Suppressor macrophage treated with lipopolysaccharide for 1 hour (primary cell): Measurements from ENCODE around the gene XPA.
"Not testable (repeated sequence)": the region's sequence is repeated elsewhere in the genome, so short reads cannot be mapped to it uniquely, and the experiment has no call there.

Source experiments
- DNase-seq, 3 donors: peaks; one replicate each; pipeline ENCODE4 v3.0.0-alpha.2; 2020 to 2022

XPA gene

DNA sequence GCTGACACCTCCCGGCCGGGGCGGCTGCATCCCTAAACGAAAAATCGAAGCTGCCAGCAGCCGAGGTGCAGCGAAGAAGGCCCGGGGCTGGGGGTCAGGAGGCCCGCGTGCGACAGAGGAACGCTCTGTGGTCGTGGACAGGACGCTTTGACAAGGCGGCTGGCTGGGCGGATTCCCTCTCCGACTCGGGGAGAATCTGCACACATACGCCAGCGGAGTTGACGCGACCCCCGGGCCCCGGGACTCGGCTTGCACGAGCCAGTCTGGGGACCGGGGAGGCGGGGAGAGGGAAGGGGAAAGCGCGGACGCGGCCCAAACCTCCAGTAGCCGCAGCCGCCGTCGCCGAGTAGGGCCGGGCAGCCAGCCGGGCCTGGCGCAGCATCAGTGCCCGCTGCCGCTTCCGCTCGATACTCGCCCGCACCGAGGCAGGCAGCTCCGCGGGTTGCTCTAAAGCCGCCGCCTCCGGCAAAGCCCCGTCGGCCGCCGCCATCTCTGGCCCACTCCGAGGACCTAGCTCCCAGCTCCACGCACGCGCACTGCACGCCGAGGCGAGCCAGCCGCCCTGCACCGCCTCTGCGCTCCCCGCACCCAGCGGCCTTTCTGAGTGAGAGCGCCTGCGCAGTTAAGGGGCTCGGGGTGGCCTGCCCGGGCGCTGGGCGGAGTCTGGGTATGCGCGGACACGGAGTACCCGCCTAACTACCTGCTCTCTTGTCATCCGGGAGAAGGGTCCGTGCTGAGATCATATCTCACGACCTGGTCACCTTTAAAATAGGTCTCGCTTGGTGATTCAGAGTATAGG, at the start of gene XPA:
Gene XPA (minus strand): TSS at position 538 of the 799 bp plus-strand sequence. CDS start 48 bp downstream, at position 490.
- peak; percentile 98 to 99 (median 98) for DNase-seq

DNA sequence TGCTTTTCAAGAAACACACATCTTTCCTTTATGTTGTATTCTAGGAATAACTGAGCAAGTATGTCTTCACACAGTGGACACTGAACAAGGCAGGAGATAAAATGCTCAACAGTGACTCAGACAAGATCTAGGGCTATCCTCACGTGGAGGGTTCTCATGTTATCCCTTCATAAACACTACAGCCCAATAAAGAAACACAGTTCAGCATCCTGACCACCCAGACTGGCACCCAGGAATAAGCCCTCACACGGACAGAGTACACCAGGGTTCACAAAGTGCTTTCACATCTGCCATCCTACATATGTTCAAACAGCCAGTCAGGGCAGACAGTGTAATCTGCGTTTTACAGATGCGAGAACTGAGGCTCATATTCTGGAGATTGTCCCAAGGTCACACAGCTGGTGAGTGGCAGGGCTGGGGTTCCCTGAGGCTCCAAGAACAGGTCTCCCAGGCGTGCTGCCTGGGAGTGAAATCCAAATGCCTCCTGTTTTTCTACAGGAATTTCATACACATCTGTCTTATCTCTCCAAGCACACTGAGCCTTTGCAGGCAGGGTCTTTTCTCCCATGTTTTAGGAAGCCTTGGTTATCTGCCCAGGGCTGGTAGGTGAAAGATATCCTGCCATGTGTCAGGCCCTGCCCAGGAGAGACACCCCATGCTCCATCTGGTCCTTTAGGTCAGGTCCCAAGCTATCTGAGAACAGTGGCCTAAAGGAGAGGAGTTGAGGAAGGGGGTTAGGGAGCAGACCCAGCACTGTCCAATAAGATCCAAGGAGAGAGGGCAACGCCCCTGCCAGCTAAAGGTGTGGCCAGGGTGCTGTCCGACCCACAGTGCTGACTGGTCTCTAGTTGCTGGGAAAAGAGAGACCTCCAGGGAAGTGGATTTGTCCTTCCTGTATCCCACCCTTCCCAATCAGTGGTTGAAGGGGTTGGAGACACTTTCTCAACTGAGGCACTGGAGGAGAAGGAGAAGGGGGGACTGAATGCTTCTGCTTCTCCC, 47.9 kb upstream of the XPA start:
- no peak for DNase-seq

DNA sequence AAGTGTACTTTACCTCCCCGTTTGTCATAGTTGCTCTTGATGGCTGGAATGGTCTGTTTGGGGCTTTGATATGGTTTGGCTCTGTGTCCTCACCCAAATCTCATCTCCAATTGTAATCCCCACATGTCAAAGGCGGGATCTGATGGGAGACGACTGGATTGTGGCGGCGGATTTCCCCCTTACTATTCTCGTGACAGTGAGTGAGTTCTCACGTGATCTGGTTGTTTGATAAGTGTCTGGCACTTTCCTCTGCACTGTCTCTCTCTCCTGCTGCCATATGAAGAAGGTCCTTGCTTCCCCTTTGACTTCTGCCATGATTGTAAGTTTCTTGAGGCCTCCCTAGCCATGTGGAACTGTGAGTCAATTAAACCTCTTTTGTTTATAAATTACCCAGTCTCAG, 46.9 kb upstream of the XPA start:
- not testable (repeated sequence) for DNase-seq

DNA sequence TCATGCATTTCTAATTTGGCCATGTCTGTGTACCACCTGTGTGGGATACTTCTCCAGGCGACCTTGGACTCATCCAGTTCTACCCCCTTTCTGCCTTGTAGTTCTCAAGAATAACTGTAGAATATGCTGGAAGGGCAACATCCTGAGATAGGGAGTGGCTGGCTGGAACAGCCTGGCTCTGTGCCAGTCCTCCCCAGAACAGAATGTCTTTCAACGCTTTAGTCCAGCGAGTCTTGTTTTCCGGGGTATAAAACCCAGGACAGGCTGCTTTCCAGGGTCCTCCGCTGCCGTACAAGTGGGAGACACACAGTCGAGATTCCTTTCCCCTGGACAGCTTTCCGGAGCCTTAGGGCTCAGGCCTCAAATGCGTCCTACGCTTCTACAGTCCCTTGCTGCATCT, 45.4 kb upstream of the XPA start:
- no peak for DNase-seq

DNA sequence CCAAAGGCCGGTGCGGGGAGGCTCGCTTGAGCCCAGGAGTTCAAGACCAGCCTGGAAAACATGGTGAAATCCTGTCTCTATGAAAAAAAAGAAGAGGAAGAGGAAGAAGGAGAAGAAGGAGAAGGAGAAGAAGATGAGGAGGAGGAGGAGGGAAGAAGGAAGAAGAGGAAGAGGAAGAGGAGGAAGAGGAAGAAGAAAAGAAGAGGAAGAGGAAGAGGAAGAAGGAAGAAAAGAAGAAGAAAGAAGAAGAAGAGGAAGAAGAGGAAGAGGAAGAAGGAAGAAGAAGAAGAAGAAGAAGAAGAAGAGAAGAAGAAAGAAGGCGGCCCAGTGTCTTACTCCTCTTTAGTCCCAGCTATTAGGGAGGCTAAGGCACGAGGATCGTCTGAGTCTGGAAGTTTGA, 44.8 kb upstream of the XPA start:
- no peak for DNase-seq

DNA sequence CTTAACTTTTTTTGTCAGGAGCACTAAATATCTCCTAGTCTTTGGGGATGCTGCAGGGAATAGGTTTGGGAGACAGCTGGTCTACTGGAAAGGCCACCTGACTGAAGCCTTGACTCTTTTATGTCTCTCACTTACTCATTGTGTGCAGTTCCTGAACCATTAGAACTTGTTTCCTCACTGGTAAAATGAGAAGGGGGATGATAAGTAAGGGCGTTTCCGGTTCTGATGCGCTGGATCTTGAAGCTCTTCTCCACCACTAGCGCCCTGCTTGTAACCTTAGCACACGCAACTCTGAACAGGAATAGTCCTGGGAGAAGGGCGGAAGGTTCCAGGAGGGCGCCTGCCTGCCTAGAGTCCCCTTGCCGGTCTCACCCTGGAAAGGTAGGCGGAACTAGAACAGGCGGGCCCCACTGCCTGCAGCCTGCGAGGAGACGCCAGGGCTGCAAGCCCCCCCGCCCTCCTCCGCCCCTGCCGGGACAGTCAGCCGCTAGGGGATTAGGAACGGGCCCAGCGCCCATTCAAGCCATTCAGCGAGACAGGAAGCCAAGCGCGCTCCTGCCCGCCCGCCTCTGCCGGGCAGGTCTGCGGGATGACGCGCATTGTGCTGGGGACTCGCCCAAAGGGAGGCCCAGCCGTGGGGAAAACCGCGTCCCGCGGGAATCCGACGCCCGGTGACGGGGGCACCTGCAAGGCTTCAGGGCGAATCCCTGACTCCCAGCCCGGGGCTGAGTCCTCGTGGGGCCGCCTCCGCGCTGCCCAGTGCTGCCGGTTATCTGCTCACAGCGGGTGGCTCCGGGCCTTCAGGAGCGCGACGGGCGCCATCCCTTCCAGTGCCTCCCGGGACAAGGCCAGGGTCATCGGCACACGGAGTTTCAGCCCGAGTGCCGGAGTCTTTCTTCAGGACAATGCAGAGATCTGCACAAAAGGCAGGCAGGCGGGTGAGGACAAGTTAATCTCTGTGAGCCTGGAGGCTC, 44.0 kb upstream of the XPA start:
- DNase-seq = peak; percentile 23 to 38 (median 25)

DNA sequence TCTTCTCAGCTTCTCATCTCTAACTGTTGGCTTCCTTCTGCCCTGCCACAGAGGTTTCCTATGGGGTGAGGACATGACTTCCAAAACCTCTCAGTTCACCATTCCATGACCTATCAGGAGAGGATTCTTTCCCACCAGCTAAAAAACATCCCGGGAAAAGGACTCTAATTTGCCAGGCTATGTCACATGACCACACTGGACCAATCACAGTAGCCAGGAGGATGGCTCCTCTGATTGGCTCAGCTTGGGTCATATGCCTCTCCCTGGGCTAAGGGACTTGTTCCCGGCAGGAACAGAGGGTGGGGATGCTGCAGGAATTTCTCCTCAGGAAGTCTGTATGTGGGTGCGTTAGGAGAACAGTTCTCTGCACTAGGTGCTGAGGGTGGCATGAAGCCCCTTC, 40.3 kb upstream of the XPA start:
- DNase-seq = no peak

DNA sequence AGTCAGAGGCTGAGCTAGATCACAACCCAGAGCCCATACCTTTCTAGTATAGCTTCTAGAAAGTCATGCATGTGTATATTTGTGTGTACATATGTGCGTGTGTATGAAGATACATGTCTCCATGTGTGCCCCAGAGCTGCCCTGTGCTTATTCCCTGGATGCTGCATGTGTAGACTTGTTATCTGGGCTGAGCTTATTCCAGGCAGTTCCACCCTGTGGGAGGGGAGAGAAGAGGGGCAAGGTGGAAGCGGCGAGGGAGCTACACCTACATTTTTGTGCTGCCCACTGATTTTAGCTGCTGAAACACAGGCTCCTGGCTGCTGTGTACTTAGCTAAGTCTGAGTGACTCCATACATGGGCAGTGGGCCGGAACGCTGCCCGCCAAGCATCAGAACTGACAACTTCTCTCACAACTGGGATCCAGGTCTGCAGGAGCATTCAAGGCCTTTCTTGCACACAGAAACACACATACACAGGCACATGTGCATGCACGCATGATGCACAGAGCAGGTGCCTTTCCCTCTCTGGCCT, 38.0 kb upstream of the XPA start:
- no peak for DNase-seq

DNA sequence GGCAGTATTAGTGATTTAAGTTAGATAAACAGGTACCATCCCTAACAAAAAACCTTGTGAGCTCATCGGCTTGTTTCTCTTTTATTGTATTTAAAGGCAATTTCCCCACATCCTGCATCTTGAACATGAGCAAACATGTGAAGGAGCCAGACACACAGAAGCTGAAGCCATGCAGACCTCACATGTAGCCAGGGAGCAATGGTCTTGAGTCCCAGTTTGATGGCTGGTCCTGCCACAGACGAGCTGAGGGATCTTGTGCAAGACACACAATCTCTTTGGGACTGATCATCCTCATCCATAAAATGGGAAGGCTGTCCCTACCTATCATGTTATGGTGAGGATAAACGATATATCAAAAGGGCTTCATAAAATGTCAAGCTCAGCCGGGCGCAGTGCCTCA, 29.6 kb upstream of the XPA start:
- DNase-seq = no peak

DNA sequence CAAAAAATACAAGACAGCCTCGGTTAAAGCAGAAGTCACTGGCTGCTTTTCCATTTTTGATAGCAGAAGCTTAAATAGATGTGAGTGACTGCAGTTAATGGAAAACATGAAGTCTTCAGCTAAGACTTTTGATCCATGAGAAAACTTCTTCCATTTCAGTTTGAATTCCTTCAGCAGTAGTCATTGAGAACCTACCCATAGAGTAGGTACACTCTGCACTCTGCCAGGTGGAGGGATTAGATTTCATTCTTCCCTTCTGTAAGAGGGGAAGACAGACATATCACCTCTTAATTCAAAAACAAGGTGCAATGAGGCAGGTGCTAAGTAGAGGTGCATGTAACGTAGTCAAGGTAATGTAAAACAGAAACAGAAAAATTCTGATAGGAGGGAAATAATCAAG, 26.7 kb upstream of the XPA start:
- no peak for DNase-seq

DNA sequence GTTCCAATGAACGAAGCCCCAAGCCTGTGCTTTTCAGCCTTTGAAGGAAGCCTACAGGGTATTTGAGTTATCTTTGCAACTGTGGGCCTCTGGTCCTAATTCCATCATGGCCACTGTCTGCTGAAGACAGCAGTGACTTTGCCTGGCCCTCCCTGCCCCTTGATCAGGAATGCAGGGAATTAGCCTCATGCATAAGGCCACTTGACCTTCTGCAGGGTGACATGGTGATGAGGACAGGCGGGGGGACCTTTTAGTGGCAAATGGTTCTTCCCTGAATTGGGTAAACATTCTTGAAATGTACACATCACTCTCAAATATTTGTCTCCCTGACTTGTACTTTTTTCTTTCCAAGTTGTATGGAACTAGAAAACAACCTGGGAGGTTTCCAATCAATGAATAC, 25.2 kb upstream of the XPA start:
- DNase-seq = no peak

DNA sequence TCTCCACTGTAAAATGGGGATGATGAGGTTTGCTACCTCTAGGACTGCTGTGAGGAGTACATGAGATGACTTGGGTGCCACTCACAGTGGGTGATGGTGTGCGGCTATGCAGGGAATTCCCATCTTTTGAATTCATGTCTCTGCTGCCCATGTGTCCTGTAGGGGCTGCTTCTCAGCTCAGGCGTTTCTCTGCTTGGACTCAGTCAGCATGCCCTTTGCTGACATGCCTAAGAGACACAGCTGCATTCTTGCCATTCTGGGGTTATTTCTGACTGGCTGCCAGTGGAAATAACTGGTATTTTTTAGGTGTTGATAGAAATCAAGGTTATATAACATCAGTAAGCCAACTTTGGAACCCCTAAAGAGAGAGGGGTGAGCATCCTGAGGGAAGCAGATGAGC, 24.3 kb upstream of the XPA start:
- DNase-seq = no peak

DNA sequence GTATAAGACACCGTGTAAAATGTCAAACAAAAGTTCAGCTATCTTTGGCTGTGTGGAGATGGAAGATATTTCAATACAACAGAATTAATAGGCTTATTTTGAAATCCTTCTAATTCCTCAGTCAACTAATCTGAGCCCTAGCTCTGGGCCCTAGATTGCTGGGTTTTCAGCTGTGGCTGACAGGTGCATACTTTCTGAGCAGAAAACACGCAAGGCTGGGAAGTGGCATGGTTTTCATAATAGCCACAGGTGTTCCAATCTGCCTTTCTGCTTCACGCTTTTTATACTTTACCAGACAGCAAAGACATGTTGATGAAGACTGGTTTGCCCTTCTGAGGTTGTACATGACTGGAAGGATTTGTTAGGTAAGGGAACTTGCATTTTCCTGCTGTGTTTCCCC, 20.7 kb upstream of the XPA start:
- no peak for DNase-seq

DNA sequence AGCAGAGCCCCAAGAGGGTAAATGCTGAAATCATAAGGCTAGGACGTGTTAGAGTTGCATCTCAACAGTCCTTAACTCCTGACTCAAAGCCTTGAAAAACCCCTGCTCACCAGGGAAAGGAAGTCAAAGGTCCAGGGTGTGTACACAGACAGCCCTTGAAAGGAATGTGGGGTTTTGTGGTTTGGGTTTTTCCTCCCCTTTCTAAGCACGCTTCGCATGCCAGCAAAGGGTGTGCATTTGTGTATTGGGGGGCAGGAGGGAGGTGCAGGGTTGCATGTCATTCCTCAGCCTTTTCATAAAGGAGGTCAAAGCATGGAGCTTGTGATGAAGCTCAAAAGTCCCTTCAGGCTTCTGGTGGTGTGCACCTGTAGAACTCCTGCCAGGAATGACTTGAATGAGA, 17.3 kb upstream of the XPA start:
- peak; percentile 35 to 47 (median 39) for DNase-seq

DNA sequence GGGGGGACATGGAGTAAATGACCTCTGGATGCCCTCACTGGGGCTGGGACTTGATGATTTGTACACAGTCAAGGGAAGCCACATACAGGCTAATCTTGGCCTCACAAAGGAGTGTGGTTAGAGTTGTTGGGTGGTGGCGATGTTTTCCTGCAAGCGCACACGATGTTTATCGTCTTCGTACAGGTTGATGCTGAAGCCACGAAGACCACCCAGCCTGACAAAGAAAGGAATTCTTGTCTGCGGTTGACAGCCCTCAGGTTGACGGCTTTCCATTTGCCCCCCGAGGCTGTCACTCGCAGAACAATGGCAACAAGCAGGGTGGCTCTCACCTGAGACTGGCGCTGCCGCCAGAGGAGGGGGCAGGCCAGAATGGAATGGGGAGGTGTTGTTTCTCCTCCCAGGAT, 14.1 kb upstream of the XPA start:
- no peak for DNase-seq

DNA sequence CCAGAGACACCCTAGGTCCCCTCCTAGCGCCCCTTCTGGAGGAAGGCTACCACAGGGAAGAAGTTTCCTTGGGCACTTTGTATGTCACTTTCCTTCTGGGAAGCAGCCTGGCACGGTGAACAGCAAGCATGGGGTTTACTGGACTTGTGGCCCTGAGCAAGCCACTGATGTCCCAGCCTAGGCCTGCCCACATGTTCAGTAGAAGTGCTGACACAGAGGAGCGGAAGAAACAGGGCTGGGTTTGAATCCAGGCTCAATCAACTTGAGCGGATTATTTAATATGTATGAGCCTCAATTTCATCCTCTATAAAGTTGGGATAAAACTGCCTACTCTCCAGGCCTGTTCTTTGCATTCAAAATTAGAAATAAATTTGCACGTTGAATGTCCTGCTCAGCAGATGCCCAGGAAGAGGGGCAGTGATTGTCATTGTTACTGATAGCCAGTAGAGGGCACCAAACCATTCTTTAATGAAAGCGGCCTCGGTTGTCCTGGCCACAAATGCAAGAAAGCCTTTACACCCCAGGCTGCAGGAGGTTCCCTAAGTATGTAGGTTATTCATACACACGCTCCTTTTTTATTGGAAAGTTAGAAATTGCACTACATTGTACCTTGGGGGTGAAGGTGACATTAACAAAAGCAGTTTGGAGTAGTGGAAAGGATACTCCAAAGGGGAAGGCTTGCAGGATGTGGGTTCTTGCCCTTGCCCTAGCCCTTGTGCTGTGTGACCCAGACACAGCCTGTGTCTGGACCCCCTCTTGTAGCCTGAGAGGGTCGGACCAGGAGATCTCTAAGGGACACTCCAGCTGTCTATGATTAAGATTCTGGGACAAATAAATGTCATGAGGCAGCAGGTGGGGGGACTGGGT, 13.4 kb upstream of the XPA start:
- peak; percentile 74 to 86 (median 79) for DNase-seq

DNA sequence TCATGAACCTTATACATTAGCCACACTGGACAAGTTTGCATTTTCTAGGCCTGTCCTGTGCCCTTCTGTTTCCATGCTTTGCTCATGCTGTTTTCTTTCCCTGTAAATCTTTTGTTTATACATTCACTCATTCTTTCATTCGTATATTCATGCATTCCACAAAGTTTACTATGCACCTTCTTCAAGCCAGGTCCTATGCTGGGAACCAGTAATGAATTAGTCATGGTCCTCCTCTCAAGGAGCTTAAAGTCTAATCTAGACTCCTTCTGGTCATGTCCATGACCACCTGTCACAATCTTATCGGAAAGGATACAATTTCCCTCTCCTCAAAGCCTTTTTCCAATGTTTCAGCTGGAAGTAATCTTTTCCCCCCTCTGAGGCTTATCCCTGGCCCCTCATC, 9.1 kb upstream of the XPA start:
- DNase-seq = no peak

DNA sequence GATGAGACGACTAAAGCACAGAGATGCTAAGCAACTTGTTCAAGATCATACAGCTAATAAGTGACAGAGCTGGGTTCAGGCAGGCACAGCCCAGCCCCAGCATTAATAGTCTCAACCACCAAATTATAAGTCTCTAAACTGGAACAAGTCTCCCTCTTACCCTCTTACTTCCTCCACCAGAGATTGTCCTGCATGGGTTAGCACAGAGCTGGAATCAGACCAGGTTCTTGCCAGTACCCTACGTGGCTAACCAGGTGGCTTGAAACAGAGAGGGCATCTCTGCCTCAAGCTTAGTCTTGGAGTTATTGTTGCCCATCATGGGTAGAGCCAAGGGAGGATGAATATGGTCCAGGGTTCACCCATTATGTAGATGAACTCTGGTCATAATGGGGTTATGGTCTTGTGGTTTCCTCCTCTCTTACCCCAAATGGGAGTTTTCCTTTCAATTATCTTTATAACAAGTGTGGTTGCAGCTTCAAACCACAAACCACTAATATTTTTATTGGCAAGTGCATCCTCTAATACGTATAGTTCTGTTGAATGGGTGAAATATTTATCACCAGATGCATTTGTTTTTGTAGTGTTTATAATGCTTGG, 8.3 kb upstream of the XPA start:
- no peak for DNase-seq

DNA sequence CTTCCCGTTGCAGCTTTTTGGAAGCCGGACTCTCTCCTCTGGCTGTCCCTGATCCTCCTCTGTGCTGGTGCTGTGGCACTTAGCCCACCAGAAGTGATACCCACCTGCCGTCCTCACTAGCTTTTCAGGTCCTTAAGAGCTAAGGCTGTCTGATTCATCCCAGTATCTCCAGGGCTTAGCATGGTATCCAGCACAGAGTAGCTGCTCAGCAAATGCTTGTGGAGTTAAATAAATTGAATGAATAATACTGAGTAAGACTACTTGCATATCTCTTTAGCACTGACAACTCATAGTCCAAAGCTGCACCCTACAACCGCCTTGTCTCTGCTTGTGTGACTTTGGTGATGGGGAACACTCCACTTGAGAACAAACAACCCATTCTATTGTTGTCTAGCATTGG, 7.7 kb upstream of the XPA start:
- no peak for DNase-seq

DNA sequence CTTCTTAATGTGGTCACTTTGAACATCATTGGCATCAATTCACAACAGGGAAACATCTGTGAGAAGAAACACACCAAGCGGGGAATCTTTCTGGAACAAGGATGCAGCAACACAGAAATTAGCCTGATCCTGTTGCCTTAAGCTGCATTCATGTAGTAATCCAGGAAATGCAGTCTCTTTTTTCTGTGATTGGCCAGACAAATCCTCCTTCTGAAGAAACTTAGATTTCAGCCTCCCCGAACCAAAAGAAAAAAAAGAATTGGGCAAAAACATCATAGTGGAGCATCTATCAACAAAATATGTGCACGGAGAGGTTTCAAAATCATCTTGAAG, 7.2 kb upstream of the XPA start:
- no peak for DNase-seq
